HCT116 (cell line): Measurements from ENCODE around the gene GRIP1. TPM values are rescaled to one million over a fixed set of nuclear protein-coding genes. Genes with fewer than 3 reads are reported as not detected.

Experiments used
- ATAC-seq: fragments of 200-7000 bp; cut with Tn5 transposase; 2 replicates; pipeline ENCODE4 v1.9.1; 2020; ENCODE audit warnings: mild to moderate bottlenecking, moderate library complexity
- BruUV-seq: library from RNA; stranded (reverse); fragments of 400-500 nt; replicated peaks from 2 replicates; lab custom pipeline; 2021; lab: Mats Ljungman, UMichigan
- CTCF ChIA-PET: fragments of 300-600 bp; sonication (Branson Sonifier 250); formaldehyde crosslinking; loops from one replicate; lab custom pipeline; 2021; ENCODE audit warnings: antibody characterized with exemption; lab: Charles Lee
- POLR2A ChIA-PET: fragments of 300-600, 350-600 bp; sonication (Branson Sonifier 250); formaldehyde crosslinking; loops from one replicate; lab custom pipeline; 2021; ENCODE audit warnings: antibody characterized with exemption; lab: Charles Lee
- RAD21 ChIA-PET, 2 experiments: fragments of 300-600 bp; sonication (Branson Sonifier 250); formaldehyde crosslinking; loops; one replicate each; lab custom pipeline; 2023; ENCODE audit warnings: low total read pairs in 2 of 2; ENCODE audit not compliant: uncharacterized antibody in 2 of 2, unreplicated experiment in 2 of 2, low non-redundant PET in 1 of 2; lab: Charles Lee
- DNase-seq: peaks from one replicate; pipeline ENCODE4 v3.0.0-alpha.2; 2010; ENCODE audit warnings: low read depth, low spot score
- H2AFZ ChIP-seq: fragments of 200-600 bp; shearing (Covaris generic), sonication (generic); 2 replicates; pipeline ENCODE4 v1.6.1; 2017; ENCODE audit warnings: low read depth, mixed run types, mixed read lengths, antibody characterized with exemption, low read length; ENCODE audit not compliant: poor library complexity, severe bottlenecking
- H3K27ac ChIP-seq: 2 replicates; pipeline ENCODE4 v1.5.1; 2012; ENCODE audit warnings: low read depth, low read length
- H3K27me3 ChIP-seq: fragments of 200-600 bp; sonication (generic); 2 replicates; pipeline ENCODE4 v1.6.1; 2016; ENCODE audit warnings: mixed run types, low read length, mixed read lengths; ENCODE audit not compliant: insufficient read depth
- H3K36me3 ChIP-seq, 2 experiments: fragments of 200-500 bp in 1 of 2; fragments of 200-600 bp in 1 of 2; sonication (Bioruptor generic) in 1 of 2; sonication (generic) in 1 of 2; 2 replicates each; pipeline versions ENCODE4 v1.5.1 to v1.6.1; 2014 to 2016; ENCODE audit warnings: low read length in 2 of 2, inconsistent platforms in 1 of 2, mixed read lengths in 1 of 2, mixed run types in 1 of 2; ENCODE audit not compliant: insufficient read depth in 2 of 2, control insufficient read depth in 1 of 2
- H3K4me1 ChIP-seq, 2 experiments: fragments of 200-600 bp in 1 of 2; sonication (generic) in 1 of 2; 2 replicates each; pipeline versions ENCODE4 v1.5.1 to v1.6.1; 2012 to 2017; ENCODE audit warnings: low read length in 2 of 2, inconsistent platforms in 1 of 2, mild to moderate bottlenecking in 1 of 2, mixed read lengths in 1 of 2, mixed run types in 1 of 2, moderate library complexity in 1 of 2; ENCODE audit not compliant: insufficient read depth in 2 of 2, control insufficient read depth in 1 of 2
- H3K4me2 ChIP-seq: fragments of 200-600 bp; sonication (generic); 2 replicates; pipeline ENCODE4 v1.6.1; 2017; ENCODE audit warnings: mixed run types, low read length, mixed read lengths
- H3K4me3 ChIP-seq, 2 experiments: fragments of 200-600 bp in 1 of 2; sonication (generic) in 1 of 2; replicated peaks in 1 of 2; 2 replicates each; pipeline ENCODE4 v1.5.1; 2011 to 2016; ENCODE audit warnings: low read length in 2 of 2, control low read depth in 1 of 2, low read depth in 1 of 2, mild to moderate bottlenecking in 1 of 2, mixed read lengths in 1 of 2, mixed run types in 1 of 2
- H3K79me2 ChIP-seq: fragments of 200-600 bp; sonication (generic); 2 replicates; pipeline ENCODE4 v1.6.1; 2017; ENCODE audit warnings: mild to moderate bottlenecking, mixed run types, low read length, moderate library complexity, mixed read lengths; ENCODE audit not compliant: insufficient read depth
- H3K9ac ChIP-seq: fragments of 200-600 bp; sonication (generic); 2 replicates; pipeline ENCODE4 v1.6.1; 2016; ENCODE audit warnings: low read length, mixed read lengths
- H3K9me2 ChIP-seq: fragments of 200-600 bp; sonication (generic), shearing (Covaris generic); 2 replicates; pipeline ENCODE4 v1.6.1; 2017; ENCODE audit warnings: mixed run types, mild to moderate bottlenecking, moderate library complexity; ENCODE audit not compliant: insufficient read depth
- H3K9me3 ChIP-seq, 2 experiments: fragments of 200-500 bp in 1 of 2; fragments of 200-600 bp in 1 of 2; sonication (Bioruptor generic) in 1 of 2; sonication (generic) in 1 of 2; 2 replicates each; pipeline ENCODE4 v1.6.1; 2014 to 2017; ENCODE audit warnings: low read length in 2 of 2, mixed read lengths in 2 of 2, inconsistent platforms in 1 of 2, low read depth in 1 of 2, mild to moderate bottlenecking in 1 of 2, mixed run types in 1 of 2, moderate library complexity in 1 of 2; ENCODE audit not compliant: control insufficient read depth in 1 of 2, insufficient read depth in 1 of 2
- H4K20me1 ChIP-seq: fragments of 200-600 bp; sonication (generic), shearing (Covaris generic); 2 replicates; pipeline ENCODE4 v1.6.1; 2017; ENCODE audit warnings: mixed run types, mild to moderate bottlenecking, moderate library complexity; ENCODE audit not compliant: insufficient read depth
- ATF3 ChIP-seq: IDR thresholded peaks from 2 replicates; pipeline ENCODE4 v1.6.1; 2012
- EGR1 ChIP-seq: IDR thresholded peaks from 2 replicates; pipeline ENCODE4 v1.6.1; 2012; ENCODE audit warnings: low read depth
- EZH2 ChIP-seq: fragments of 200-600 bp; sonication (generic); IDR thresholded peaks from 2 replicates; pipeline ENCODE4 v1.6.1; 2017; ENCODE audit warnings: antibody characterized with exemption, mixed run types
- EZH2phosphoT487 ChIP-seq: fragments of 200-600 bp; IDR thresholded peaks from 2 replicates; pipeline ENCODE4 v1.6.1; 2018; ENCODE audit warnings: antibody characterized with exemption, borderline replicate concordance
- JUND ChIP-seq: IDR thresholded peaks from 2 replicates; pipeline ENCODE4 v1.6.1; 2012
- POLR2A ChIP-seq: IDR thresholded peaks from 2 replicates; pipeline ENCODE4 v1.7.0; 2011; ENCODE audit warnings: borderline replicate concordance; ENCODE audit not compliant: insufficient read depth, insufficient read length; ENCODE audit errors: extremely low read depth
- POLR2AphosphoS5 ChIP-seq: IDR thresholded peaks from 2 replicates; pipeline ENCODE4 v1.6.1; 2011; ENCODE audit warnings: mild to moderate bottlenecking, low read depth, low read length, moderate library complexity
- REST ChIP-seq: IDR thresholded peaks from 2 replicates; pipeline ENCODE4 v1.6.1; 2012; ENCODE audit warnings: low read depth
- SRF ChIP-seq: IDR thresholded peaks from 2 replicates; pipeline ENCODE4 v1.6.1; 2012; ENCODE audit warnings: low read depth
- YY1 ChIP-seq: IDR thresholded peaks from 2 replicates; pipeline ENCODE4 v1.6.1; 2011; ENCODE audit warnings: low read length, low read depth, moderate library complexity, mild to moderate bottlenecking; ENCODE audit not compliant: insufficient replicate concordance; ENCODE audit errors: extremely low read depth
- ZFX ChIP-seq: fragments of 450-650 bp; IDR thresholded peaks from 2 replicates; pipeline ENCODE4 v1.6.1; 2017
- ZNF274 ChIP-seq: fragments of 200-500 bp; sonication (Bioruptor generic); IDR thresholded peaks from 2 replicates; pipeline ENCODE4 v1.6.1; 2014; ENCODE audit warnings: mild to moderate bottlenecking, low read depth, low read length, inconsistent platforms
- intact Hi-C: fragments of 100-400 bp; cut with micrococcal nuclease; formaldehyde crosslinking; loops from 2 replicates; pipeline ENCODE4 v1.10.0; 2022
- total RNA-seq: library from RNA; stranded (reverse); gene quantifications from one replicate; pipeline ENCODE4 v1.2.1, GENCODE V29; 2021; ENCODE audit not compliant: unreplicated experiment
- TF ChIP-seq, protein P1 (sequence below), 3 experiments: fragments of 200-600 bp in 1 of 3; sonication (generic) in 1 of 3; IDR thresholded peaks in 2 of 3; conservative IDR thresholded peaks in 1 of 3; 2 replicates each; pipeline ENCODE4 v1.5.1; 2012 to 2017; ENCODE audit warnings: low read depth in 2 of 3, low read length in 2 of 3, antibody characterized with exemption in 1 of 3, borderline replicate concordance in 1 of 3, control low read depth in 1 of 3, mild to moderate bottlenecking in 1 of 3, mixed read lengths in 1 of 3, mixed run types in 1 of 3, moderate library complexity in 1 of 3; ENCODE audit not compliant: insufficient read depth in 1 of 3

The GRIP1 gene
- total RNA-seq, 1 experiment from 2014 or later, result not detected

GRCh38 chr12:66629138-66629870, 49.6 kb downstream of the GRIP1 start:
- CTCF ChIA-PET, result no interaction called here

More at GRCh38 chr12:66629138-66629870, 49.6 kb downstream of the GRIP1 start:
- Histone ChIP-seq H3K79me2 (no peaks in the 10 kb centered on the region), H3K27ac (no peak overlapping the region), H3K9me3 (no peaks in the 10 kb centered on the region), H3K4me3 (no peak overlapping the region), H3K4me2 (no peak overlapping the region), H3K27me3 (peaks cover 34% of the 10 kb centered on the region), H4K20me1 (no peaks in the 10 kb centered on the region), H3K36me3 (no peaks in the 10 kb centered on the region), H3K4me1 (no peaks in the 10 kb centered on the region), H3K9ac (no peak overlapping the region), H3K9me2 (no peaks in the 10 kb centered on the region), H2AFZ (no peak overlapping the region)
- DNase-seq (no peak), ATAC-seq (no peak)
- POLR2A ChIA-PET, result no interaction called here
- TF ChIP-seq EZH2phosphoT487 (no peak), SRF (no peak), EGR1 (no peak), POLR2A (no peak), POLR2AphosphoS5 (no peak), JUND (no peak), REST (no peak), ATF3 (no peak), ZNF274 (no peak), YY1 (no peak), ZFX (no peak), EZH2 (no peak)
- TF ChIP-seq, protein P1, sequence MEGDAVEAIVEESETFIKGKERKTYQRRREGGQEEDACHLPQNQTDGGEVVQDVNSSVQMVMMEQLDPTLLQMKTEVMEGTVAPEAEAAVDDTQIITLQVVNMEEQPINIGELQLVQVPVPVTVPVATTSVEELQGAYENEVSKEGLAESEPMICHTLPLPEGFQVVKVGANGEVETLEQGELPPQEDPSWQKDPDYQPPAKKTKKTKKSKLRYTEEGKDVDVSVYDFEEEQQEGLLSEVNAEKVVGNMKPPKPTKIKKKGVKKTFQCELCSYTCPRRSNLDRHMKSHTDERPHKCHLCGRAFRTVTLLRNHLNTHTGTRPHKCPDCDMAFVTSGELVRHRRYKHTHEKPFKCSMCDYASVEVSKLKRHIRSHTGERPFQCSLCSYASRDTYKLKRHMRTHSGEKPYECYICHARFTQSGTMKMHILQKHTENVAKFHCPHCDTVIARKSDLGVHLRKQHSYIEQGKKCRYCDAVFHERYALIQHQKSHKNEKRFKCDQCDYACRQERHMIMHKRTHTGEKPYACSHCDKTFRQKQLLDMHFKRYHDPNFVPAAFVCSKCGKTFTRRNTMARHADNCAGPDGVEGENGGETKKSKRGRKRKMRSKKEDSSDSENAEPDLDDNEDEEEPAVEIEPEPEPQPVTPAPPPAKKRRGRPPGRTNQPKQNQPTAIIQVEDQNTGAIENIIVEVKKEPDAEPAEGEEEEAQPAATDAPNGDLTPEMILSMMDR (IDR thresholded peaks at IDR 0.05 in 2 of 3, conservative IDR thresholded peaks at IDR 0.05 in 1 of 3; ENCODE audit: borderline replicate concordance in 1 of 3, insufficient read depth in 1 of 3, low read depth in 2 of 3, low read length in 2 of 3), result no peak
- RAD21 ChIA-PET, result no interaction called here
- intact Hi-C loops, result no loop called here
- no TSS peak for BruUV-seq
